Heart left ventricle (tissue), 13 donors: ENCODE data around the gene CUL4A.

Experiments used
- POLR2A ChIP-seq, 2 donors: fragments of 450-650 bp; IDR thresholded peaks; one replicate each; pipeline ENCODE4 v1.6.1; 2017; ENCODE audit warnings: antibody characterized with exemption in 2 of 2, mild to moderate bottlenecking in 2 of 2, moderate library complexity in 2 of 2
- TF ChIP-seq, protein P1 (sequence below), 12 donors: fragments of 200-600 bp; sonication (generic) in 4 of 12; IDR thresholded peaks; one replicate each; pipeline versions ENCODE4 v1.5.0 to v1.8.0; 2018 to 2022; ENCODE audit warnings: antibody characterized with exemption in 12 of 12, mild to moderate bottlenecking in 5 of 12
- donor health status: ischemic (EF 13 %, LVEDD 7.1; RV severe dilation, severe dysfunction).
- donor health status: DM: no; HTN: yes; CAD: no.
- donor health status: DM: no; HTN: no; CAD: no.
- donor health status: ischemic (EF 25% LVEDD 6.9; RV normal size, moderate dysfunction).
- donor health status: ischemic (EF 25% LVEDD 5.7; RV mildly dilated, moderate dysfunction).
- donor health status: ischemic (EF 35%, LVEDD 5.7; RV mildly dilated, moderate dysfunction).
- donor health status: nonischemic (EF 11% LVEDD 7.7; RV severe dilation, severe dysfunction).
- donor health status: DM: yes; HTN: yes; CAD: no.
- donor health status: PGD.
- donor health status: ischemic (EF 29% LVEDD 5.4; RV normal size, mild dysfunction).
- donor health status: nonischemic (EF 23%, LVEDD 6.1; RV moderate dilation, normal function).

DNA sequence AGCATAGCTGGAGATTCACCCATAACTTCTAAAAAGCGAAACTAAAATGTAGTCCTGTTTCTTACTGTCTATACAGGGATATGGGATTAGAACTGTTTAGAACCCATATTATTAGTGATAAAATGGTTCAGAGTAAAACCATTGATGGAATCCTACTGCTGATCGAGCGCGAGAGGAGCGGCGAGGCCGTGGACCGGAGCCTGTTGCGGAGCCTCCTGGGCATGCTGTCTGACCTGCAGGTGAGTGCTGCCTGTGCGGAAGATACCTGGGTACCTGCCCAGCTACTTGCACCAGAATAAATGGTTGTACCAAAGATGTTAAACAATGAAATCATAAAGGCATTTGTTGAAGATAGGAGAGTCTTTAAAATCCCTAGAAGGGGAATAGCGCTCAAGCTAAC is 23.7 kb downstream of the CUL4A start:
- TF ChIP-seq, protein P1, sequence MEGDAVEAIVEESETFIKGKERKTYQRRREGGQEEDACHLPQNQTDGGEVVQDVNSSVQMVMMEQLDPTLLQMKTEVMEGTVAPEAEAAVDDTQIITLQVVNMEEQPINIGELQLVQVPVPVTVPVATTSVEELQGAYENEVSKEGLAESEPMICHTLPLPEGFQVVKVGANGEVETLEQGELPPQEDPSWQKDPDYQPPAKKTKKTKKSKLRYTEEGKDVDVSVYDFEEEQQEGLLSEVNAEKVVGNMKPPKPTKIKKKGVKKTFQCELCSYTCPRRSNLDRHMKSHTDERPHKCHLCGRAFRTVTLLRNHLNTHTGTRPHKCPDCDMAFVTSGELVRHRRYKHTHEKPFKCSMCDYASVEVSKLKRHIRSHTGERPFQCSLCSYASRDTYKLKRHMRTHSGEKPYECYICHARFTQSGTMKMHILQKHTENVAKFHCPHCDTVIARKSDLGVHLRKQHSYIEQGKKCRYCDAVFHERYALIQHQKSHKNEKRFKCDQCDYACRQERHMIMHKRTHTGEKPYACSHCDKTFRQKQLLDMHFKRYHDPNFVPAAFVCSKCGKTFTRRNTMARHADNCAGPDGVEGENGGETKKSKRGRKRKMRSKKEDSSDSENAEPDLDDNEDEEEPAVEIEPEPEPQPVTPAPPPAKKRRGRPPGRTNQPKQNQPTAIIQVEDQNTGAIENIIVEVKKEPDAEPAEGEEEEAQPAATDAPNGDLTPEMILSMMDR (IDR thresholded peaks at IDR 0.05), result no peak
- no peak for TF ChIP-seq POLR2A (IDR thresholded peaks at IDR 0.05)
